Heart left ventricle (tissue), 13 donors: Measurements from ENCODE around the gene INPP4A.

ENCODE experiments used
- CTCF ChIP-seq, 12 donors: fragments of 200-600 bp; sonication (generic) in 4 of 12; IDR thresholded peaks; one replicate each; pipeline versions ENCODE4 v1.5.0 to v1.8.0; 2018 to 2022; ENCODE audit warnings: antibody characterized with exemption in 12 of 12, mild to moderate bottlenecking in 5 of 12
- POLR2A ChIP-seq, 2 donors: fragments of 450-650 bp; IDR thresholded peaks; one replicate each; pipeline ENCODE4 v1.6.1; 2017; ENCODE audit warnings: antibody characterized with exemption in 2 of 2, mild to moderate bottlenecking in 2 of 2, moderate library complexity in 2 of 2
- donor health status: ischemic (EF 13 %, LVEDD 7.1; RV severe dilation, severe dysfunction).
- donor health status: DM: no; HTN: yes; CAD: no.
- donor health status: DM: no; HTN: no; CAD: no.
- donor health status: ischemic (EF 25% LVEDD 6.9; RV normal size, moderate dysfunction).
- donor health status: ischemic (EF 25% LVEDD 5.7; RV mildly dilated, moderate dysfunction).
- donor health status: ischemic (EF 35%, LVEDD 5.7; RV mildly dilated, moderate dysfunction).
- donor health status: nonischemic (EF 11% LVEDD 7.7; RV severe dilation, severe dysfunction).
- donor health status: DM: yes; HTN: yes; CAD: no.
- donor health status: PGD.
- donor health status: ischemic (EF 29% LVEDD 5.4; RV normal size, mild dysfunction).
- donor health status: nonischemic (EF 23%, LVEDD 6.1; RV moderate dilation, normal function).

GRCh38 chr2:98561018-98561417 lies 116.4 kb downstream of the INPP4A start:
- no peak for TF ChIP-seq CTCF (IDR thresholded peaks at IDR 0.05)
- TF ChIP-seq POLR2A (IDR thresholded peaks at IDR 0.05) = no peak
